GM12878 (cell line): ENCODE measurements around the gene MCF2L2. TPM values are rescaled to one million over a fixed set of nuclear protein-coding genes. Genes with fewer than 3 reads are reported as not detected.

ENCODE experiments used
- ATAC-seq: fragments of 200-7000 bp; cut with Tn5 transposase; 3 replicates; pipeline ENCODE4 v1.9.1; 2020; ENCODE audit warnings: mild to moderate bottlenecking, moderate library complexity
- BruUV-seq: library from RNA; stranded (reverse); fragments of 400-500 nt; replicated peaks from 2 replicates; lab custom pipeline; 2021; lab: Mats Ljungman, UMichigan
- CTCF ChIA-PET: fragments of 300-600 bp; sonication (Branson Sonifier 250); formaldehyde crosslinking; extraction: SDS; loops from one replicate; lab custom pipeline; 2021; ENCODE audit warnings: inconsistent platforms; lab: Yijun Ruan, JAX
- POLR2A ChIA-PET: fragments of 350-600 bp; formaldehyde crosslinking; extraction: SDS; loops from one replicate; lab custom pipeline; 2021; ENCODE audit warnings: inconsistent platforms; lab: Charles Lee
- RAD21 ChIA-PET: fragments of 300-600 bp; sonication (Branson Sonifier 250); formaldehyde crosslinking; loops from one replicate; lab custom pipeline; 2023; ENCODE audit warnings: antibody characterized with exemption; ENCODE audit not compliant: unreplicated experiment; lab: Charles Lee
- SMC1A ChIA-PET: fragments of 300-600 bp; sonication (Branson Sonifier 250); formaldehyde crosslinking; loops from one replicate; lab custom pipeline; 2023; ENCODE audit not compliant: unreplicated experiment, uncharacterized antibody; lab: Charles Lee
- DNase-seq: peaks from one replicate; pipeline ENCODE4 v3.0.0-alpha.2; 2011; ENCODE audit warnings: low read depth, low spot score
- FAIRE-seq: peaks from 3 replicates; lab custom pipeline; 2011; peaks lifted over from hg19 to GRCh38; lab: Jason Lieb, UNC
- H2AFZ ChIP-seq: 2 replicates; pipeline ENCODE4 v1.6.0; 2011; ENCODE audit warnings: low read depth, low read length, control low read depth; ENCODE audit not compliant: control insufficient read depth
- H3K27ac ChIP-seq: 2 replicates; pipeline ENCODE4 v1.5.1; 2011; ENCODE audit warnings: control low read depth; ENCODE audit not compliant: control insufficient read depth, insufficient read depth
- H3K27me3 ChIP-seq, 2 experiments: replicated peaks in 1 of 2; 2 replicates each; pipeline versions ENCODE4 v1.6.0 to v1.6.1; 2011; ENCODE audit warnings: low read length in 1 of 2; ENCODE audit not compliant: control insufficient read depth in 2 of 2, insufficient read depth in 2 of 2
- H3K36me3 ChIP-seq, 2 experiments: 2 replicates each; pipeline ENCODE4 v1.5.1; 2011; ENCODE audit warnings: low read length in 1 of 2; ENCODE audit not compliant: control insufficient read depth in 2 of 2, insufficient read depth in 2 of 2
- H3K4me1 ChIP-seq: 2 replicates; pipeline ENCODE4 v1.6.1; 2011; ENCODE audit warnings: mild to moderate bottlenecking, low read length, moderate library complexity, mixed read lengths; ENCODE audit not compliant: control insufficient read depth, insufficient read depth
- H3K4me2 ChIP-seq: 2 replicates; pipeline ENCODE4 v1.6.0; 2011; ENCODE audit warnings: control low read depth; ENCODE audit not compliant: control insufficient read depth, insufficient read depth
- H3K4me3 ChIP-seq: fragments of 200-600 bp; sonication (generic); 2 replicates; pipeline ENCODE4 v1.5.1; 2016
- H3K79me2 ChIP-seq: 2 replicates; pipeline ENCODE4 v1.6.0; 2011; ENCODE audit warnings: low read length; ENCODE audit not compliant: control insufficient read depth, insufficient read depth
- H3K9ac ChIP-seq: 2 replicates; pipeline ENCODE4 v1.8.0; 2011; ENCODE audit warnings: low read length, control low read depth, mixed read lengths; ENCODE audit not compliant: control insufficient read depth, insufficient read depth
- H3K9me3 ChIP-seq: replicated peaks from 3 replicates; pipeline ENCODE4 v1.5.1; 2011; ENCODE audit warnings: mild to moderate bottlenecking, low read length; ENCODE audit not compliant: control insufficient read depth, insufficient read depth
- H4K20me1 ChIP-seq: 2 replicates; pipeline ENCODE4 v1.6.0; 2011; ENCODE audit not compliant: control insufficient read depth, insufficient read depth
- YY1 ChIP-seq: IDR thresholded peaks from 2 replicates; pipeline ENCODE4 v1.6.1; 2011; ENCODE audit warnings: low read depth, mild to moderate bottlenecking, low read length
- WGBS: methylation state at CpG from one replicate; pipeline ENCODE4 v1.1.6; 2016; ENCODE audit warnings: low lambda C conversion rate; ENCODE audit not compliant: insufficient replicate concordance, insufficient coverage; ENCODE audit errors: missing lambda C conversion rate; 5-methylcytosine and 5-hydroxymethylcytosine counted together
- in situ Hi-C: fragments of 300-500 bp; cut with MboI; formaldehyde crosslinking; loops from 9 replicates; pipeline ENCODE4 v1.14.3; 2018; ENCODE audit warnings: mixed read lengths
- intact Hi-C: fragments of 100-400 bp; cut with micrococcal nuclease; formaldehyde crosslinking; loops from one replicate; pipeline ENCODE4 v1.14.2; 2022; ENCODE audit not compliant: unreplicated experiment
- polyA plus RNA-seq, 11 experiments: library from polyadenylated mRNA; depleted of rRNA in 4 of 11; unstranded in 6 of 11; stranded (reverse) in 5 of 11; fragments of >200 nt; fragmentation: Nextera tagmentation in 4 of 11; fragmentation: Illumina TruSeq in 1 of 11; extraction: Ambion mirVana in 4 of 11; extraction: Trizol in 1 of 11; gene quantifications; 1 replicate in 1 of 11; 2 replicates in 10 of 11; pipeline versions ENCODE4 v1.2.1 to v1.2.3, GENCODE V29; 2011 to 2016; ENCODE audit warnings: inconsistent platforms in 2 of 11, missing spikeins in 2 of 11, low read depth in 1 of 11
- total RNA-seq, 4 experiments: library from RNA; depleted of rRNA in 3 of 4; stranded (reverse); fragments of >200 nt in 3 of 4; fragmentation: Illumina TruSeq in 1 of 4; extraction: Trizol in 1 of 4; gene quantifications; 2 replicates each; pipeline versions ENCODE4 v1.2.1 to v1.2.3, GENCODE V29; 2013 to 2021
- TF ChIP-seq, protein P1 (sequence below): fragments of 150-350 bp; IDR thresholded peaks from 2 replicates; pipeline ENCODE4 v1.6.1; 2016; ENCODE audit warnings: low read depth, low read length

The MCF2L2 gene
- total and polyA plus RNA-seq, 10 of the 15 experiments (the other 5 are each of a cell fraction or from before 2014, with no cell fraction given): 0.37 to 2.8 (median 1.4) TPM

DNA sequence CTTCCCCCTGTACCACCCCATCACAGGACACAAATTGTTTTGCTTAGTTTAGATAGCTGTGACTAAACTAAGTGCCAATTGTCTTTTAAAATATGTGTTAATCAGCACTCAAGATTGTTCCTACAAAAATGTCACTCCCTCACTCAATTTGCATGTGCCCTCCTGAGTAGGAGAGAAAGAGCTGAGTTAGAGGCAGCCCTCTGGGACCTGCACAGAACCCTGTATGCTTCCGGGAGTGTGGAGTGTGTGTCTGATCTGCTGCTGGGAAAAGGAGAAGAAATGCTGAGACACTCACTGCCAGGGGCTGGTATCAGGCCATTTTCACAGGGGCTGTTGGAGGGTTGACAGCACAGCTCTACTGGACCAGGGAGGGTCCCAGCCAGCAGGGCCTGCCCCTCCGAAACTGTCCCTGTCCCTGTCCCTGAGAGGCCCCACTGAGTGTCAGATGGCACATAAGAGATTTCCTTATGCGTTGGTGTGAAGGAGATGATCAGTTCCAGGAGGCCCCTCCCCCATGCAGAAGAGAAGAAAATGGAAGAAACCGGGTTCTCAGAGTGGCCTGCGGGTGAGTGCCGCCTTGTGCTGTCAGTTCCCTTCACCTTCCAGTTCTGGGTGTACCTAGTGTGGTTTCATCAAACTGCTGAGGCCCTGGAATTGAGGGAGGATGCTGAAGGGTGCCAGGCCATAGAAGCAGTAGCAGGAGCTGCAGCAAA, 179.3 kb downstream of the MCF2L2 start:
- intact Hi-C loops: no loop called here
- SMC1A ChIA-PET: interaction anchor here (0.7 kb wide), 1 partner anchor 43 kb away, joined by 3 read pairs; no protein-coding TSS in a partner anchor
- Histone ChIP-seq H3K9ac (no peak overlapping the region), H3K4me2 (no peak overlapping the region), H3K27ac (no peak overlapping the region), H3K4me3 (no peak overlapping the region), H3K4me1 (no peaks in the 10 kb centered on the region), H3K36me3 (no peaks in the 10 kb centered on the region), H4K20me1 (no peaks in the 10 kb centered on the region), H3K9me3 (no peaks in the 10 kb centered on the region), H3K79me2 (no peaks in the 10 kb centered on the region), H3K27me3 (peaks cover 2 to 16% of the 10 kb centered on the region in 2 experiments), H2AFZ (no peak overlapping the region)
- WGBS: 52% methylated on average over 6 of the region's 6 CpGs
- in situ Hi-C loops: no loop called here
- POLR2A ChIA-PET: no interaction called here
- RAD21 ChIA-PET: interaction anchor here (0.6 kb wide), 1 partner anchor 63 kb away, joined by 4 read pairs; no protein-coding TSS in a partner anchor
- FAIRE-seq (no peak), ATAC-seq (no peak; the same call in 2 of the 3 replicates), DNase-seq (no peak)
- TF ChIP-seq, protein P1, sequence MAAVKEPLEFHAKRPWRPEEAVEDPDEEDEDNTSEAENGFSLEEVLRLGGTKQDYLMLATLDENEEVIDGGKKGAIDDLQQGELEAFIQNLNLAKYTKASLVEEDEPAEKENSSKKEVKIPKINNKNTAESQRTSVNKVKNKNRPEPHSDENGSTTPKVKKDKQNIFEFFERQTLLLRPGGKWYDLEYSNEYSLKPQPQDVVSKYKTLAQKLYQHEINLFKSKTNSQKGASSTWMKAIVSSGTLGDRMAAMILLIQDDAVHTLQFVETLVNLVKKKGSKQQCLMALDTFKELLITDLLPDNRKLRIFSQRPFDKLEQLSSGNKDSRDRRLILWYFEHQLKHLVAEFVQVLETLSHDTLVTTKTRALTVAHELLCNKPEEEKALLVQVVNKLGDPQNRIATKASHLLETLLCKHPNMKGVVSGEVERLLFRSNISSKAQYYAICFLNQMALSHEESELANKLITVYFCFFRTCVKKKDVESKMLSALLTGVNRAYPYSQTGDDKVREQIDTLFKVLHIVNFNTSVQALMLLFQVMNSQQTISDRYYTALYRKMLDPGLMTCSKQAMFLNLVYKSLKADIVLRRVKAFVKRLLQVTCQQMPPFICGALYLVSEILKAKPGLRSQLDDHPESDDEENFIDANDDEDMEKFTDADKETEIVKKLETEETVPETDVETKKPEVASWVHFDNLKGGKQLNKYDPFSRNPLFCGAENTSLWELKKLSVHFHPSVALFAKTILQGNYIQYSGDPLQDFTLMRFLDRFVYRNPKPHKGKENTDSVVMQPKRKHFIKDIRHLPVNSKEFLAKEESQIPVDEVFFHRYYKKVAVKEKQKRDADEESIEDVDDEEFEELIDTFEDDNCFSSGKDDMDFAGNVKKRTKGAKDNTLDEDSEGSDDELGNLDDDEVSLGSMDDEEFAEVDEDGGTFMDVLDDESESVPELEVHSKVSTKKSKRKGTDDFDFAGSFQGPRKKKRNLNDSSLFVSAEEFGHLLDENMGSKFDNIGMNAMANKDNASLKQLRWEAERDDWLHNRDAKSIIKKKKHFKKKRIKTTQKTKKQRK: no peak
- TF ChIP-seq YY1: no peak
- CTCF ChIA-PET: no interaction called here
- BruUV-seq: no TSS peak
